GM12872 (cell line): ENCODE results near the gene MGMT.

ENCODE experiments used
- TF ChIP-seq, protein P1 (sequence below): IDR thresholded peaks from 3 replicates; pipeline ENCODE4 v1.5.1; 2011; ENCODE audit warnings: low read depth, mild to moderate bottlenecking, low read length, moderate library complexity; ENCODE audit not compliant: insufficient read depth

MGMT gene

GRCh38 chr10:129809841-129810240 is 342.8 kb downstream of the MGMT start:
- TF ChIP-seq, protein P1, sequence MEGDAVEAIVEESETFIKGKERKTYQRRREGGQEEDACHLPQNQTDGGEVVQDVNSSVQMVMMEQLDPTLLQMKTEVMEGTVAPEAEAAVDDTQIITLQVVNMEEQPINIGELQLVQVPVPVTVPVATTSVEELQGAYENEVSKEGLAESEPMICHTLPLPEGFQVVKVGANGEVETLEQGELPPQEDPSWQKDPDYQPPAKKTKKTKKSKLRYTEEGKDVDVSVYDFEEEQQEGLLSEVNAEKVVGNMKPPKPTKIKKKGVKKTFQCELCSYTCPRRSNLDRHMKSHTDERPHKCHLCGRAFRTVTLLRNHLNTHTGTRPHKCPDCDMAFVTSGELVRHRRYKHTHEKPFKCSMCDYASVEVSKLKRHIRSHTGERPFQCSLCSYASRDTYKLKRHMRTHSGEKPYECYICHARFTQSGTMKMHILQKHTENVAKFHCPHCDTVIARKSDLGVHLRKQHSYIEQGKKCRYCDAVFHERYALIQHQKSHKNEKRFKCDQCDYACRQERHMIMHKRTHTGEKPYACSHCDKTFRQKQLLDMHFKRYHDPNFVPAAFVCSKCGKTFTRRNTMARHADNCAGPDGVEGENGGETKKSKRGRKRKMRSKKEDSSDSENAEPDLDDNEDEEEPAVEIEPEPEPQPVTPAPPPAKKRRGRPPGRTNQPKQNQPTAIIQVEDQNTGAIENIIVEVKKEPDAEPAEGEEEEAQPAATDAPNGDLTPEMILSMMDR, result no peak

DNA sequence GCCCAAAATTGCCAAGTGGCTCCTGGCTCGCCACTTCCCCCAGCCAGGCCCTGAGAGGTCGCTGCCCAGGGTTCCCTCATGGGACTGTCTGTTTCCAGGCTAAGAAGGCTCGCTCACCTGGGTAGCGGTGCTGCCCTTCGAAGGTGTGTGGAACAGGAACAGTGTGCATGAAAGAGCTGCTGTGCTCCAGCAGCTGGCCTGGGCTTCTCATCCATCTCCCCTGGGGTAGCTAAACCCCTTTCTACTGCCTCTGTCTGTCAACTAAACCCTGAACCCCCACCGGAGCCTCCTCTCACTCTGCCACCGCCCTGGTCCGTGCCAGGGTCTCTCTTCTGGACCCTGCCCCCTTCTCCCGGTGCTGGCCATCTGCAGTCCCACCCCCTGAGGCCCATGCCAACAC is 344.2 kb downstream of the MGMT start:
- TF ChIP-seq, protein P1, result no peak

- TF ChIP-seq, protein P1, result no peak
Observed at GRCh38 chr10:129812398-129812797, 345.4 kb downstream of the MGMT start.

- TF ChIP-seq, protein P1, result no peak
Observed at GRCh38 chr10:129814681-129815646, 347.9 kb downstream of the MGMT start.

DNA sequence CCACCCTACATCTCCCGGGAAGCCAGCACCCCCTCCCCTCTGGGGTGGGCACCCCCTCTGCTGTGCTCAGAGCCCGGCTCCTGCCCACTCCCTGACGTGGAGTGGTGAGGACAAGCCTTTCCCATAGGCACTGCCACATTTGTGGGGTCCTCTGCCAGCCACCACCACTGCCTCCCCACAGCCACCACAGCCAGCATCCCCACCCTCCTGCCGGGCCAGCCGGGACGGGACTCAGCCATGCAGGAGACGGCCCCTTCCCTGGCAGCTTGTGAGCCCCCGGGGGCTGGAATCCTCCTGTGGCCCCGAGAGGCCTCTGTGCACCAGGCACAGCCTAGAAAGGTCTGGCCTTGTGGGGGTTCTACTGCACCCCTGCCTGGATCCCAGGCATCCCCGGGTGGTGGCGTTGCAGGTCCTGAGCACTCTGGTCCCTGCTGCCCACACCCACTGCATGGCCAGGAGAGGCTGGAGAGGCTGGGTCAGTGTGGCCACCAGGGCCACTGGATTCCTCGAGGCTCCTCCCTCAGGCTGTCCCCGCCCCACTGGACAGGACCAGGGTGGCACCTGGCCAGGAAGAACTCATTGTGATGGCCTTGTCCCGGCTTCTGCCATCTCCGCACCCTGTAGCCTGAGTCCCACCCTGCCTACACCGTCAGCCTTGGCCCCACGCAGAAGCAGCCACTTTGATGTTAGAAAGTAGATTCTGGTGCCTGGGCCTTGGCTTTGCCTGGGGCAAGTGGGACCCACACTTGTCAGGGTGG is 349.0 kb downstream of the MGMT start:
- TF ChIP-seq, protein P1, result no peak

DNA sequence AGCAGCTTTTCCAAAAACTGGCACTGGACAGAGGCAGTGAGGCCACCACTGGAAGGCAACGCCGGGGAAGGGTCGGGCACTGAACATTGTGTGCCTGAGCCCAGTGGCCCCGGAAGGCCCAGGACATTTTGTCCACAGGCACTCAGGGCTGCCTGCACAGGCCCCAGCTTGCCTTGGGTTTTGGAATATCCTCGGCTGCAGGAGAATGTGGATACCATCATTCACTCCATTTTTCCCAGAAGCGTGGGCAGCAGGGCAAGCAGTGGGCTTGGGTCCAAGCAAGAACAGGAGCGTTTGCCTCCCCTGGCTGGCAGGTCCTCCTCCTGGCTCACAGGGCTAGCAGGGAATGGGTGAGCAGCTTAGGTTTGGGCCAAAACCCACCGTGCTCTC is 349.6 kb downstream of the MGMT start:
- TF ChIP-seq, protein P1, result no peak
